ENCODE data around the gene ZMYND8.
"Not testable (repeated sequence)": the region's sequence is repeated elsewhere in the genome, so short reads cannot be mapped to it uniquely, and the experiment has no call there.

The ZMYND8 gene

DNA sequence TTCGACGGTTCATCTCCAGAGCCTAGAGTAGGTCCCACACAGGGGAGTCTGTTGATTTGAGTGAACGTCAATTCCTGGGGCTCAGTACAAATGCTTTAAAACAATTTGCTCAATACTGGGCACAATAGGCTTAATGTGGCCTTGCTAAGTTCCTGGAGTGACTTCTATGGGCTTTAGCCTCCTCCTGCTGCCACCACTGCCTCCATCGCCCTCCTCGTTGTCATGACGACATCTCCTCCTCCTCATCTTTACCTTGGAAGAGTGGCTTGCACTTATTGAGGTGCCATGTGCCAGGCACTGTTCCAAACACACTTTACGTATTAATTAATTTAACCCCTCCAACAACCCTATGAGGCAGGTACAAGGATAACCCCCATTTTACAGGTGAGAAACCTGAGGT is 11.8 kb upstream of the ZMYND8 start:
- DNase-seq (ENCODE audit: low read depth) = no peak
- TF ChIP-seq, protein P1, sequence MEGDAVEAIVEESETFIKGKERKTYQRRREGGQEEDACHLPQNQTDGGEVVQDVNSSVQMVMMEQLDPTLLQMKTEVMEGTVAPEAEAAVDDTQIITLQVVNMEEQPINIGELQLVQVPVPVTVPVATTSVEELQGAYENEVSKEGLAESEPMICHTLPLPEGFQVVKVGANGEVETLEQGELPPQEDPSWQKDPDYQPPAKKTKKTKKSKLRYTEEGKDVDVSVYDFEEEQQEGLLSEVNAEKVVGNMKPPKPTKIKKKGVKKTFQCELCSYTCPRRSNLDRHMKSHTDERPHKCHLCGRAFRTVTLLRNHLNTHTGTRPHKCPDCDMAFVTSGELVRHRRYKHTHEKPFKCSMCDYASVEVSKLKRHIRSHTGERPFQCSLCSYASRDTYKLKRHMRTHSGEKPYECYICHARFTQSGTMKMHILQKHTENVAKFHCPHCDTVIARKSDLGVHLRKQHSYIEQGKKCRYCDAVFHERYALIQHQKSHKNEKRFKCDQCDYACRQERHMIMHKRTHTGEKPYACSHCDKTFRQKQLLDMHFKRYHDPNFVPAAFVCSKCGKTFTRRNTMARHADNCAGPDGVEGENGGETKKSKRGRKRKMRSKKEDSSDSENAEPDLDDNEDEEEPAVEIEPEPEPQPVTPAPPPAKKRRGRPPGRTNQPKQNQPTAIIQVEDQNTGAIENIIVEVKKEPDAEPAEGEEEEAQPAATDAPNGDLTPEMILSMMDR (IDR thresholded peaks at IDR 0.05; ENCODE audit: low read depth, low read length, missing control alignments) = no peak
- no peak overlapping the region for H3K4me3 ChIP-seq (ENCODE audit: low read depth, low read length)

DNA sequence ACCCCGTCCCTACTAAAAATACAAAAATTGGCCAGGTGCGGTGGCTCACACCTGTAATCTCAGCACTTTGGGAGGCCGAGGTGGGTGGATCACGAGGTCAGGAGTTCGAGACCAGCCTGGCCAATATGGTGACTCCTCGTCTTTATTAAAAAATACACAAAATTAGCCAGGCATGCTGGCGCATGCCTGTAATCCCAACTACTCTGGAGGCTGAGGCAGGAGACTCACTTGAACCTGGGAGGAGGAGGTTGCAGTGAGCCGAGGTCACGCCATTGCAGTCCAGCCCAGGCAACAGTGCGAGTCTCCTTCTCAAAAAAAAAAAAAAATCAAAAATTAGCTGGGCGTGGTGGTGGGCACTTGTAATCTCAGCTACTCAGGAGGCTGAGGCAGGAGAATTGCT is 9.8 kb upstream of the ZMYND8 start:
- not testable (repeated sequence) for DNase-seq (ENCODE audit: low read depth)

DNA sequence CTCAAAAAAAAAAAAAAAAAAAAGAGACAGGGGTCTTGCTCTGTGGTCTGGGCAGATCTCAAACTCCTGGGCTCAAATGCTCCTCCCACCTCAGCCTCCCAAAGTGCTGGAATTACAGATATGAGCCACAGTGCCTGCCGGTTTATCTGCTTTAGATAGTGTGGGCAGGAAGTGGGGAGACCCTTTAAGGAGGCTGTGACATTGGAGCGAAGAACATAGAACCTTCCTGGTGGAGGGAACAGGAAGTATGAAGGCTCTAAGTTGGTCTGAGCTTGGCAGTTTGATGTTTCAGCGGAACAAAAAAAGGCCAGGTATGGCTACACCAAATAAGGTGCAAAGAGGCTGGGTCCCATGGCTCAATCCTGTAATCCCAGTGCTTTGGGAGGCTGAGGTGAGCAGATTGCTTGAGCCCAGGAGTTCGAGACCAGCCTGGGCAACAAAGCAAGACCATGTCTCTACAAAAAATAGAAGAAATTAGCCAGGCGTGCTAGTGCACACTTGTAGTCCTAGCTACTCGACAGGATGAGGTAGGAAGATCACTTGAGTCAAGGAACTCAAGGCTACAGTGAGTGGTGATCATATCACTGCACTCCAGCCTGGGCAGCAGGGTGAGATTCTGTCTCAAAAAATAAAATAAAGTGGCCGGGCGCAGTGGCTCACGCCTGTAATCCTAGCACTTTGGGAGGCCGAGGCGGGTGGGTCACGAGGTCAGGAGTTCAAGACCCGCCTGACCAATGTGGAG is 8.7 kb upstream of the ZMYND8 start:
- TF ChIP-seq, protein P1 (IDR thresholded peaks at IDR 0.05; ENCODE audit: low read depth, low read length, missing control alignments) = no peak
- H3K4me3 ChIP-seq (ENCODE audit: low read depth, low read length) = no peak overlapping the region
- DNase-seq (ENCODE audit: low read depth) = no peak

More for the DNA sequence above, 9.8 kb upstream of the ZMYND8 start:
- not testable (repeated sequence) for H3K4me3 ChIP-seq (ENCODE audit: low read depth, low read length)

DNA sequence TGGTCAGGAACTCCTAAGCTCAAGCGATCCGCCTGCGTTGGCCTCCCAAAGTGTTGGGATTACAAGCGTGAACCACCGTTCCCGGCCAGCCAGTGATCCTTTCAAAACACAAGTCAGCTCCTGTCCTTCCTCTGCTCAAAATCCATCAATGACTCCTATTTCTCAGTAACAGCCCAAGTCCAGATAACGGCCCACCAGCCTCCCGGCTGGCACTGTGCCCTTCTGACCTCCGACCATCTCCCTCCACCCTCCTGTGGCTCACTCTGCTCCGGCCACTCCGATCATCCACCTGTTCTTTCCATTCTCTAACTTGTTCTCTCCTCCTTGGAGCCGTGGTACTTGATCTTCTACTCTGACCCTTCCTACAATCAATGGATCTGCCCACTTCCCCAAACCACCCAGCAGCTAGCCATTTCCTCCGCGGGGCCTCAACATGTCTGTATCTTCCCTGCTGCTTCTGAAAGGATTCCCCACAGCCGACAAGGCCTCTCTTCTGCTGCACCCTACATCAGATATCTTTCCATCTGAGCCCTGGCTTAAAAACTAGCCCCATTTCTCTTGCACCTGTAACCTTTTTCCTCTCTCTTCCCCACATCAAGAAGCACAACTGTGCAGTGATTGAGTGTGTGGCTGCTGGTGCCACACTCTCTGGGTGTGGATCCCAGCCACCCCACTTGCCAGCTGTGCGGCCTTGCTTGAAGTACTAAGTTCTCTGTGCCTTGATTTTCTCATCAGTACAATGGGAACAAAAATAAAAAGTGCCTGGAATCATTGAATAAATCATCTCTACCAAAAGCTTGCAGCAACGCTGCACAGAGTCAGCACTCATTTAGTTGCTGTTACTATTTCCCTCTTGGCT is 6.1 kb upstream of the ZMYND8 start:
- DNase-seq (ENCODE audit: low read depth) = no peak
- TF ChIP-seq, protein P1 (IDR thresholded peaks at IDR 0.05; ENCODE audit: low read depth, low read length, missing control alignments) = no peak
- no peak overlapping the region for H3K4me3 ChIP-seq (ENCODE audit: low read depth, low read length)

DNA sequence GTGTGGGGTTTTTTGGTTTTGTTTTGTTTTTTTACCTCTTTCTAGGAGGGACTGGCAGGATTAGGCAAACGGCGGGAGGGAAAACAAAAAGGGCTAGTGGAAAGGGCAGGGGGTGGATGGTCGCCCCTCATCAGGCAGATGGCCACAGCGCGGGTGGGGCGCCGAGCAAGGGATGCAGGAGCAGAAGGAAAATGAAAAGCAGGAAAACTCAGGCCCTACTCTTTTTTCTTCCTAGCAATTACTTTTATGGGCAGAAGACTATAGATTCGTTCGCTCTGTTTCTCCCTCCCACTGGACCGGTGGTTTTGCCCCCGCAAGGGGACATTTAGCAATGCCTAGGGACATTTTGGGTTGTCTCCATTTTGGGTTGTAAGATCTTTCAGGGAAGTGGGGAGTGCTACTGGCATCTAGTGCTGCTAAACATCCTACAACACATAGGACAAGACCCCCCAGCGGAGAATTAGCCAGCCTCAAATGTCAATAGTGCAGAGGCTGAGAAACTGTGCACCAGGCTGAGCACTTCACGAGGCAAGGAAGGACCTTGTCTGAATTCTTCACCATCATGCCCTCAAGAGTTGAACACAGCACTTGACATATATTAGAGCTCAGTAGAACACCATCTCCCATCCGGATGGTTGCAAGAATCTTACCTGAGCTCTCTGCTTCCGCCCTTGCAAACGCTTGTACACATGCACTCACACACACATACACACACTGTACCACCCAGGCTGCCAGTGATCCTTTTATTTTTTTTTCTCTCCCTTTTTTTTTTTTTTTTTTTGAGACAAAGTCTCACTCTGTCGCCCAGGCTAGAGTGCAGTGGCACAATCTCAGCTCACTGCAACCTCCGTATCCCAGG is 4.8 kb upstream of the ZMYND8 start:
- no peak overlapping the region for H3K4me3 ChIP-seq (ENCODE audit: low read depth, low read length)
- TF ChIP-seq, protein P1 (IDR thresholded peaks at IDR 0.05; ENCODE audit: low read depth, low read length, missing control alignments) = no peak

DNA sequence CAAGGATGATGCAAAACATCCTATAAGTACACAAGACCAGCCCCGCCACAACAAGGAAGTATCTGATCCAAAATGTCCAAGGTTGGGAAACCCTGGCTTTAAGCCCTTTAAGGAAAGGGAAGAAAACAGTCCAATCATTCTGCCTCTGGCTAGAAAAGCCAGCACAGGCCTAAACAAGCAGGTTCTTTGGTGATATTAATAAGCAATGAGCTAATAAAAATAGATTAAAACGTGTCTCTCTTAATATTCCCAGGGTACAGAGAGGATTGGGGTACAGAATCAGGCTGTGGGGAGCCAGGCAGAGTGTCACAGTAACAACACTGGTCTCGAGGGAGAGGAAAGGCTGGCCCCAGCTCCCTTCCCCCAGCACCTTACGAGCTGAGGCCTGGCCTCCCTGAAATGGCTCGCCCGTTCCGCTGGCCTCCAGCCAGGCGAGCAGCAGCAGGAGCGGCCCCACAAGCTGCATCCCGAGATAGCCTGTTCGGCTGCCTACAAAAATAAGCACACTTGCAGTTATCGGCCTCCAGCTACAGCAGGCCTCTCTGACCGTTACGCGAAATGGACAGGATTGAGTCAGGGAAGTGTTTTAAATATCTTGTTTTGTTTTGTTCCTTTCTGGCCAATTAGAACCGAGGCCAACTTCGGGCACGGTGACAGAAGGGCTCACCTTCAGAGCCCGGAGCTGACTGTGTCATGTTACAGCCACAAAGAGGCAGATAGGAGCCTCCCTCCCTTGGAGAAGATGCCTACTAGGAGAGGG is 4.0 kb upstream of the ZMYND8 start:
- TF ChIP-seq, protein P1 (IDR thresholded peaks at IDR 0.05; ENCODE audit: low read depth, low read length, missing control alignments) = no peak
- peak overlapping the region; percentile 10; the same call in 1 of the 2 replicates for H3K4me3 ChIP-seq (ENCODE audit: low read depth, low read length)
- DNase-seq (ENCODE audit: low read depth) = no peak

More for the DNA sequence above, 4.8 kb upstream of the ZMYND8 start:
- DNase-seq (ENCODE audit: low read depth) = no peak
